Colonic mucosa (tissue), 4 donors: Measurements from ENCODE around the gene CPNE7. TPM values are rescaled to one million over a fixed set of nuclear protein-coding genes. Genes with fewer than 3 reads are reported as not detected.
A peak's percentile ranks its signal among the peaks of the same experiment; 100 is the strongest.

ENCODE experiments used
- DNase-seq: peaks from one replicate; pipeline ENCODE4 v3.0.0-alpha.2; 2020
- H3K27ac ChIP-seq: fragments of 200-600 bp; one replicate; pipeline ENCODE4 v1.8.0; 2021
- H3K27me3 ChIP-seq: fragments of 200-600 bp; one replicate; pipeline ENCODE4 v1.8.0; 2021
- H3K36me3 ChIP-seq: fragments of 200-600 bp; one replicate; pipeline ENCODE4 v1.8.0; 2021
- H3K4me1 ChIP-seq: fragments of 200-600 bp; one replicate; pipeline ENCODE4 v1.8.0; 2021; ENCODE audit warnings: mild to moderate bottlenecking
- H3K4me3 ChIP-seq: fragments of 200-600 bp; one replicate; pipeline ENCODE4 v1.8.0; 2021
- H3K9ac ChIP-seq, 2 donors: one replicate each; pipeline ENCODE4 v1.7.0; 2013; ENCODE audit warnings: control low read depth in 2 of 2, low read depth in 2 of 2, low read length in 2 of 2
- H3K9me3 ChIP-seq: fragments of 200-600 bp; one replicate; pipeline ENCODE4 v1.8.0; 2021
- intact Hi-C: fragments of 100-400 bp; cut with DNase I; formaldehyde crosslinking; loops from one replicate; pipeline ENCODE4 v1.14.1; 2022
- total RNA-seq, 2 donors: library from RNA; stranded (reverse); fragmentation: NEBNext Ultra II Directional in 1 of 2; extraction: Animal tissue kit (Norgen Biotek cat#: 25700) in 1 of 2; gene quantifications; one replicate each; pipeline ENCODE4 v1.2.1, GENCODE V29; 2021
- TF ChIP-seq, protein P1 (sequence below): fragments of 200-600 bp; IDR thresholded peaks from one replicate; pipeline ENCODE4 v1.8.0; 2022; ENCODE audit warnings: antibody characterized with exemption, mild to moderate bottlenecking
- donor health status: healthy.
- donor health status: DM: no; HTN: no; CAD: no.
- donor health status: DM: no; HTN: no; CAD: no.

CPNE7 gene
- total RNA-seq = 1 to 10 TPM in 1 of 2 donors, under 1 TPM in 1; 0.19 to 1.6 TPM

DNA sequence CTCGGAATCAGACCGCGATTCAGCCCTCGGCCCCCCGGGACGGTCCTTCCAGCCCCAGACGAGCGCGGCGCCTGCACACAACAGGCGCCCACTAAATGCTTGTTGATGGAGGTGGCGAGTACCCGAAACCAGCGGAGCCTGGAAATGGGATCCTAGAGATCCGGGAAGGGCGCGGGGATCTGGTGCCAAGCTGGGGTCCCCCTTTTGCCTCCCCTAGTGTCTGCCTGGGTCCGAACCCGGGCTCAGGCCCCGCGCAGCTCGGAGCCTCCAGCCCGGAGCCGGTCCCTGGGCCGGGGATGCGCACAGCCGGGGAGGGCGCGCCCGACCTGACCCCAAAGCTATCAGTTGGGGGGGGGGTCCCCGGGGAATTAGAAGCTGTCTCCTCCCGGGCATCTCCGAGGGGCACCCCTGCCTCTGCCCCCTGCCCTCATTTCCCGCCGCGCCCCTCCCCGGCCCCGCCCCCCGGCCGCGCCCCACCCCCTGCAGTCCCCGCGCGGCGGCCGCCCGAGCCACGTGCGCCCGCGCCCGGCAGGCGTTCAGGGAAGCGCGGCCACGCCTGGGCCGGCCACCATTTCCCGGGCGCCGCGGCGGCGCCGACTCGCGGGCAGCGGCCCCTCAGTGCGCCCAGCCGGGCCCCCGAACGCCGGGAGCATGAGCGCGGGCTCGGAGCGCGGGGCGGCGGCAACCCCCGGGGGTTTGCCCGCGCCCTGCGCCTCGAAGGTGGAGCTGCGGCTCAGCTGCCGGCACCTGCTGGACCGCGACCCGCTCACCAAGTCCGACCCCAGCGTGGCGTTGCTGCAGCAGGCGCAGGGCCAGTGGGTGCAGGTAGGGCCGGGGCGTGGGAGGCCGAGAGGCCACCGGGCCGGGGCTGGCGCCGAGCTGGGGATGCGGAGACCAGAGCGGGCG, at the start of gene CPNE7:
TSS of gene CPNE7 (plus strand) at position 512 of the 906 bp plus-strand sequence. CDS start at position 652, 140 bp downstream.
- H3K4me3 ChIP-seq = peak within 1 kb of the TSS; percentile 26
- intact Hi-C loops = loop anchor here (10.0 kb wide), 1 partner anchor 69 kb away; no protein-coding TSS in a partner anchor
- H3K9me3 ChIP-seq = no peaks in the 10 kb centered on the region
- H3K27me3 ChIP-seq = peaks cover 32% of the 10 kb centered on the region
- no peaks in the 10 kb centered on the region for H3K36me3 ChIP-seq
- H3K9ac ChIP-seq = peak within 1 kb of the TSS in 1 of 2 donors; percentile 35
- DNase-seq = no peak
- no peak within 1 kb of the TSS for H3K27ac ChIP-seq
- TF ChIP-seq, protein P1, sequence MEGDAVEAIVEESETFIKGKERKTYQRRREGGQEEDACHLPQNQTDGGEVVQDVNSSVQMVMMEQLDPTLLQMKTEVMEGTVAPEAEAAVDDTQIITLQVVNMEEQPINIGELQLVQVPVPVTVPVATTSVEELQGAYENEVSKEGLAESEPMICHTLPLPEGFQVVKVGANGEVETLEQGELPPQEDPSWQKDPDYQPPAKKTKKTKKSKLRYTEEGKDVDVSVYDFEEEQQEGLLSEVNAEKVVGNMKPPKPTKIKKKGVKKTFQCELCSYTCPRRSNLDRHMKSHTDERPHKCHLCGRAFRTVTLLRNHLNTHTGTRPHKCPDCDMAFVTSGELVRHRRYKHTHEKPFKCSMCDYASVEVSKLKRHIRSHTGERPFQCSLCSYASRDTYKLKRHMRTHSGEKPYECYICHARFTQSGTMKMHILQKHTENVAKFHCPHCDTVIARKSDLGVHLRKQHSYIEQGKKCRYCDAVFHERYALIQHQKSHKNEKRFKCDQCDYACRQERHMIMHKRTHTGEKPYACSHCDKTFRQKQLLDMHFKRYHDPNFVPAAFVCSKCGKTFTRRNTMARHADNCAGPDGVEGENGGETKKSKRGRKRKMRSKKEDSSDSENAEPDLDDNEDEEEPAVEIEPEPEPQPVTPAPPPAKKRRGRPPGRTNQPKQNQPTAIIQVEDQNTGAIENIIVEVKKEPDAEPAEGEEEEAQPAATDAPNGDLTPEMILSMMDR = no peak
- peaks cover 11% of the 10 kb centered on the region for H3K4me1 ChIP-seq

DNA sequence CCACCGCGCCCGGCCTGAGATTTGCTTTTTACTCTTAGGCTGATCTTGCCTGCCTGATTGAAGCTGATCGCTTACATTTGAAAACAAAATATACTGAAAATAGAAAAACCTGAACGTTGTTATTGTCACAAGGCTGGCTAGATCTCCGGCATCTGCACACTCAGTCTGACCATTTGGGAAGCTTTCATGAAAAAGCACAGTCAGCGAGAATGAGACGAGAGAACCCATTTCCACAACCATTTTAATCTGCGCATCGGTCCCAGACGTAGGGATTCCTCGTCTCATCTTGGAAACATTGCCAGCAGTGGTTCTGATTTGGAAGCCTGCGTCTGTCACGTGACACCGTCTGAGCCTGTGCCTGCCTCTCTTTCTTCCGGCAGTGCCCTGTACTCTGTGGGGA, 46.5 kb upstream of the CPNE7 start:
- H3K27me3 ChIP-seq = no peaks in the 10 kb centered on the region
- H3K4me1 ChIP-seq = no peaks in the 10 kb centered on the region
- no peak for DNase-seq
- H3K9ac ChIP-seq = no peak overlapping the region
- no peak overlapping the region for H3K27ac ChIP-seq
- H3K4me3 ChIP-seq = no peak overlapping the region
- intact Hi-C loops = no loop called here
- no peaks in the 10 kb centered on the region for H3K9me3 ChIP-seq
- TF ChIP-seq, protein P1 = no peak
- peaks cover 4% of the 10 kb centered on the region for H3K36me3 ChIP-seq

DNA sequence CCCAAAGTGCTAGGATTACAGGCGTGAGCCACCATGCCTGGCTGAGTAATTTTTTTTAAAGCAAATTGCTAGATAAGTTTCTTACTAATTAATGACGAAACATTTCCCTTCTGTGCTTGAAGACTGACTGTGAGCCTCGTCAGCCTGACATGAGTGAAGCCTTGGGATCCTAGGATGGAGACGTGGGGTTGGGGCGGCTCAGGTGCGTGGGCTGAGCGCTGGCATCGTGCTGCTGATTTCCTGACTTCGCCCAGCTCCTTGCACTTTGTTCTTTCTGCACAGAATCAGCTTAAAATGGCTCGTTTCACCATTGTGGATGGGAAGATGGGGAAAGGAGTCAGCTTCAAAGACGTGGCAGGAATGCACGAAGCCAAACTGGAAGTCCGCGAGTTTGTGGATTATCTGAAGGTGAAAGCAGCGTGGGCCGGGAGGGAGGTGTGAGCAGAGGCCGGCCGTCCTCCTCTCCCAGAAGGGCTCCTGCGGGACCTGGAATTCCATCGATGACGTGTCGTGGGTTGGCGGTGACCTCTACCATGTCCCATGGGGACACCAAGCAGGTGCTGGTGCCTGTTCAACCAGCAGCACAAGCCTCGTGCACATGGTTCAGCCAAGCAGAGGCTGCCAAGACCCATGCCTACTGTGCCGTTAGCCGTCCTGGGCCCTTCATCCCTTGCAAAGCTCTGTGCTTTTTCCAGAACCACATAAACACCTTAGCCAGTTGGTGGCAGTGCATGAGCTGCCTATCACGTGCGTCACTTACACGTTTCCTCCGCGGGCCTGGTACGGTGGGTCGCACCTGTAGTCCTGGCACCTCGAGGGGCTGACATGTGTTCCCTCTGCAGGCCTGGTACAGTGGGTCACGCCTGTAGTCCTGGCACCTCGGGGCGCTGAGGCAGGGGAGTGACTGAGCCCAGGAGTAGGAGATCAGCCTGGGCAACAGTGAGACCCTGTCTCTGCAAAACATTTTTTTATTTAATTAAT, 44.9 kb upstream of the CPNE7 start:
- Histone ChIP-seq H3K36me3 (peaks cover 4% of the 10 kb centered on the region), H3K4me3 (no peak overlapping the region), H3K9me3 (no peaks in the 10 kb centered on the region), H3K9ac (no peak overlapping the region), H3K27me3 (no peaks in the 10 kb centered on the region), H3K4me1 (no peaks in the 10 kb centered on the region), H3K27ac (no peak overlapping the region)
- DNase-seq = no peak
- TF ChIP-seq, protein P1 = no peak
- intact Hi-C loops = no loop called here

DNA sequence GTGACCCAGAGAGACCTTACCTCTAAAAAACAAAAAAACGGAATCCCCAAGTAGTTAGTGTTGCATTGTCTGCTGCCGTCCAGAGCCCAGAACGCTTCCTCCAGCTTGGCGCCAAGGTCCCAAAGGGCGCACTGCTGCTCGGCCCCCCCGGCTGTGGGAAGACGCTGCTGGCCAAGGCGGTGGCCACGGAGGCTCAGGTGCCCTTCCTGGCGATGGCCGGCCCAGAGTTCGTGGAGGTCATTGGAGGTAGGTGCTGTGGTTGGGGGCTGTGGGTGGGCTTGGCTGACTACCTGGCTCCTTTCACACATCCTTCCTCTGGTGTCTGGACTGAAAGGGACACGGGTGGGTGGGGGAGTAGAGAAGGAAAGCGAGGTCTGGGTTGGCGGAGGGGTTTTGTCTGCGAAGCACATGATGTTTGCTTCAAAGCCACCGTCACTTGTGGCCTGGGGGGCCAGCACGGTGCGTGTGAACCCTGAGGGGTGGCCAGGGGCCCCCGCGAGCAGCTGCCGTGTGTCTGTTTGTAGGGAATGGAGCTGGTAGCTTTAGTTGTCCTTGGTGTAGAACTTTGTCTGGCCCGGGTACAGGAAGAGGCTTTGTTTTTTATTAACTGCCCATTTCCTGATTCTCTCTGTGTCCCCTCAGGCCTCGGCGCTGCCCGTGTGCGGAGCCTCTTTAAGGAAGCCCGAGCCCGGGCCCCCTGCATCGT, 43.6 kb upstream of the CPNE7 start:
- no peak overlapping the region for H3K27ac ChIP-seq
- H3K36me3 ChIP-seq = no peaks in the 10 kb centered on the region
- TF ChIP-seq, protein P1 = no peak

More for the DNA sequence above, 43.6 kb upstream of the CPNE7 start:
- intact Hi-C loops = no loop called here
- Histone ChIP-seq H3K27me3 (no peaks in the 10 kb centered on the region), H3K4me1 (no peaks in the 10 kb centered on the region), H3K9me3 (no peaks in the 10 kb centered on the region), H3K4me3 (no peak overlapping the region), H3K9ac (no peak overlapping the region)
- DNase-seq = no peak
